GM21576 (cell line): ENCODE data around the gene NECTIN1.

Experiments
- ATAC-seq: cut with Tn5 transposase; IDR thresholded peaks from one replicate; pipeline ENCODE4 v1.9.1; 2021; ENCODE audit warnings: mild to moderate bottlenecking, moderate library complexity; ENCODE audit not compliant: unreplicated experiment

The NECTIN1 gene

DNA sequence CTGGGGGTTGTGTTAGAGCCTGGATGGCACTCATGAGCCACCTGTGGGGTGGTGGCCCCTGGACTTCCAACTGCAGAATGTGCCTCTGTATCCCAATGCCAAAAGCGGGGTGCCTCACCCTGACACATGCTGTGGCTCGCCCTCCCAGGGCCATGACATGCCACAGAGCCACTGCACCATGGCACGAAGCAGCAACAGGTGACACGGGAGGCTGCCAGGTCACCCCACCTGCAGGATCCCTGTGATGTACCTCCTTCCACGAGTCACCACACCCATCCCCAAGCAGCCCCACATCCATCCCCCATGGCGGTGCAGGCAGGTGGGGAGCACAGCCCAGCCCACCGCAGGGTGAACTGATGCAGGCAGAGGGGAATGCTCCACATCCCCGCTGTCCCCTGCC is 14.8 kb downstream of the NECTIN1 start:
- no peak for ATAC-seq

DNA sequence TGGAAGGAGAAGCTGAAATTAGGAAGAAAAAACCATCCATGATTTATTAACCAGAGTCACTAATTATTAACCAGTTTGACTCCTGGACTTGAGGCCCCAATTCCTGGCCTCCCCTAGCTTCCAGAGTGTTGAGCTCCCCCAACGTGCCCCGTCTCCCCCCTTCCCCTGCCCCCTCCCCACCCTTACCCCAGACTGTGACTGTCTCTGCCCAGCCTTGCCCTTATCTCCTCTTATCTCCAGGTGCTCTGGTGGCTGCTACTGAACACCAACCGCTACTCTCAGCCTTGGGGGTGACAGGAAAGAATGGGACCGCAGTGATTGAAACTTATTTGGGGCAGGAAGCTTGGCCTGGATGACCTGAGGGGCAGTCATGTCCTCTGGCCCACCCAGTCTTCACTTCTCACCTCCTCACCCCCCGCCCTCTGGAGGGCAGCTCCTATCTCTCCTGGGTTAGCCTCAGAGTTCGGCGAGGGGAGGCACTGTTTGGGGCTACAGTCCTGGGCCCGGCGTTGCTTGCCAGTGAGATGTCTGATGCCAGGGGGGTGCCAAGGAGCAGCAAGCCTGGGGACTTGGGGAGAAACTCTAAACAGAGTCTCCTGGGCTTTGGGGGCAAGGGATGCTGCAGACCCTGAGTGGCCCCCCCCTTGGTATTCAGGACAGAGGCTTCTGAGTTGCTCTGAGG is 15.5 kb downstream of the NECTIN1 start:
- ATAC-seq, result no peak

DNA sequence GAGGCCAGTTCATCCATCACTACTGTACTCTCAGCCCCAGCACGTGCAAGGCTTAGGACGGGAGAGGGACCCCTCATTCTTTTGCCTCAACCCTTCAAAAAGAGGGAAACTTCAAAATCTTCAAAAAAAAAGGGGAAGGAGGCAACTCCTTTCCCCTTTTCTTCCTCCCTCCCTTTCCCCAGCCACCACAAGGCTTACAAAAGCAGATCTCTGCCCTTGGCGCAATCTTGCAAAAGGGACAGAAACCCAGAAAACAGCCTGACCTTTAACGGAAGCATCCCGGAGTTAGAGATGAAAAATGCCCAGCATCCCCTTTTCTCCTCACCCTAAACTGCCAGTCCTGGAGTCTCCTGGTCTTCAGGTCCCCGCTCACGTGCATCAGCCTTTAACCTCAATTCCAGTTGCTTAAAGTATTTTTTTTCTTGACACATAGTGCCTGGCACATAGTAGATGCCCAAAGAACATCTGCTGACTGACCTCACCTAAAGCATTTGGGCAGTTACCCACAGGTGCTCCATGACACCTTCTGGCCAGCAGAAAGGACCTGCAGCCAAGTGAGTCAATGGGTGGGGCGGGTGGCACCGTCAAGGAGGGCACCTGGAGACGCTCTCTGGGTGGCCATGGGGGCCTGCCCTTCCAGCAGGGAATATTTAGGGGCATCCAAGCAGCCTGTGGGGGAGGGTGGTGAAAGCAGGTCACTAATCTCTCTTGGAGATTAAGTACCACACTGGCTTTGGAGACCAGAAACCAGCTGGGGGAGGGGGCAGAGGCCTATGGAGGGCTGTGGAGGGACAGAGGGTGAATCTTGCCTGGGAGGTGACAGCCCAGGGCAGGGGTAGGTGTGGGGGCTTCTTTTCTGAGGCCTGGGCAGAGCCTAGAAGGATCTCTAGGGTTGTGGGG is 16.3 kb downstream of the NECTIN1 start:
- ATAC-seq, result no peak

DNA sequence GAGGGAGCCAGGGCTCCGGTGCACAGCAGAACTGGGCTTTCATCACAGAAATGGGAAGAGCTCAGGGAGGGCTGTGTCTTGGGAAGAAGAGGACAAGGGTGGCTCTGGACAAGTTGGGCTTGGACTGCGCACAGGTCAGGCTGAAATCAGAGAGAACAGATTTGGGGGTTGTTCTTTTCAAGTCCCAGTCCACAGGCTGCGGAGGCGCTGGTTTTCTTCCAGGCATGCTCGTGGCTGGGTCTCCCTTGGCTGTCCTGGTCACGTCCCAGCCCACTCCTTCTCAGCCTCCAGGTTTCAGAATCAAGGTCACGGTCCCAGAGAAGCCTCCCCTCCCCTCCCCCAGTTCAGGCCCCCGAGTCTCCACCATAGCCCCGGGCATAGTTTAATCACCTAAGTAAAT is 17.0 kb downstream of the NECTIN1 start:
- ATAC-seq, result no peak

DNA sequence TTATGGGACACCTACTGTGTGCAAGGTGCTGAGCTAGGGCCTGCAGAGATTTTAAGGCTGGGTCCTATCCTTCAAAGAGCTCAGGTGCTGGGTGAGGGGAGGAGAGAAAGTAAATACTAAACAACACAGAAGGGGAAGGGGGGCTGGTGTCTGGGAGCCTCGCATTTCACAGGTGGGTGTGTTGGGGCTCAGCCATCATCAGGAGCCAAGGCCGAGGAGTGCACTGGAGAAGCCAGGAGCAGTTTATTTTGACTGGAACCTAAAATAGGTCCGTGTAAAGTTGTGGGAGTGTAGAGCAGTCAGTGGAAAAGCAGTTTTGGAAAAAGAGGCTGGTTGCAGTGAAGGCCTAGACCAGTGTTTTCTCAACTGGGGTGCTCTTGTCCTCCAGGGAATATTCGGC is 17.5 kb downstream of the NECTIN1 start:
- ATAC-seq, result no peak

DNA sequence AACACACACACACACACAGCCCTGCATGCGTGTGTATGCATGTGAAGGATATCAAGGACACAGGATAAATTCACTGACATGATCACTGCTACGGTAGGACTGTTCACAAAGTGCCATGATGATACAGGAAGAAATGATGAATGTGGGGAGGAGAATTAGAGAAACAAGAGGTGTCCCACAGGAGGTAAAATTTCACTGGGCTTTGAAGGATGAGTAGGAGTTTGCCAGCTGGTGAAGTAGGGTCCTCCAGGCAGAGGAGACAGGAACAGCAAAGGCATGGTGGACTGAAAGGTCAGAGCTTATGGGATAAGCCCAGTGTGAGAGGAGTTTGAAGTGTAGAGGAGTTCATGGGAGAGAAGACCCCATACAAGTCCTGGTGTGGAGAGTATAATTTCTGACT is 18.6 kb downstream of the NECTIN1 start:
- no peak for ATAC-seq

DNA sequence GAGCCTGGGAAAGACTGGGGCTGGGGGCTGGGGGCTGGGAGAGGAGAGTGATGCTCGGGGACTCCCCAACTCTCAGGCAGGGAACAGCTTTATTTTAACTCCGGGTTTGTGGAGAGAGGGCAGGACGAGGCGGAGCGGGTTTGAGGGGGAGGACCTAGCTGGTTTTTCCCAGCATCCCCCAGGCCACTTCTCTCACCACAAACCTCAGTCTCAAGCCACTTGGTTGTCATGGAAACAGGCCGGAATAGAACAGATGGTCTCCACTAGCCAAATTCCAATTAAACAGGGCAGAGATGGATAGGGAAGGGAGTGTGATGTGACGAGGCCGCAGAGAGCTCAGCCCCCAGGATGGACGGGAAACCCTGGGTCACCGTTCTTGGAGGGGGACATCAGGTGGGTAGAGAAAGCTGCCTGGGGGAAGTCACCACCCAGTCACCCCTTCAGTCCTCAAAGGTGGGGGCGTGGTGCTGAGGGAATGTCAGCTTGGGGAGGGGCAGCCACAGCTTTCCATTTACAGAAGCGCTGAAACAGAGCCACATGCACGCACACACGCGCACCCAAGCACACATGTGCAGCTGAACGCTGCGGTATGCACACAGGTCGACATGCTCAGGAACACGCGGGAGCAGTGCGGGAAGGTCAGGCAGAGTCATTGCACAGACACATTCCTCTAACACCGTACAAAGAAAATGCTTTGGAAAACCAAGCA is 19.2 kb downstream of the NECTIN1 start:
- ATAC-seq, result no peak

DNA sequence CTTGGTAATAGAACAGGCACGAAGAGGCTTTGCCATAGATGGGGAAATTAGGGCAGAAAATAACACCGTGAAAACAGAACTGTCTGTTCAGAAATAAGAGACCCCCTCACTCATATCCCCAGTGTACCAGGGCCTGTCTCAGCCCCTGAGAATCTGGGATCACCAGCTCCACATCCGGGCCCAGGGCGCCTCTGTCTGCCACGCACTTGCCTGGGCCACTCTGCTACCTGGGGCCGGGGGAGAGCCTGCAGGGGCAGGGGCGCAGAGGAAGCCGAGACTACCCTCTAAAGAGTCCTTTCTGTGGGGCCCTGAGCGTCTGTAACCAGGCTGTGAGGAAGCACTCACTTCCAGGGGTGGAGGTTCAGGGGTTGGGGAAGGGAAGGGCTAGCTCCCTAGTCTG is 19.8 kb downstream of the NECTIN1 start:
- no peak for ATAC-seq

DNA sequence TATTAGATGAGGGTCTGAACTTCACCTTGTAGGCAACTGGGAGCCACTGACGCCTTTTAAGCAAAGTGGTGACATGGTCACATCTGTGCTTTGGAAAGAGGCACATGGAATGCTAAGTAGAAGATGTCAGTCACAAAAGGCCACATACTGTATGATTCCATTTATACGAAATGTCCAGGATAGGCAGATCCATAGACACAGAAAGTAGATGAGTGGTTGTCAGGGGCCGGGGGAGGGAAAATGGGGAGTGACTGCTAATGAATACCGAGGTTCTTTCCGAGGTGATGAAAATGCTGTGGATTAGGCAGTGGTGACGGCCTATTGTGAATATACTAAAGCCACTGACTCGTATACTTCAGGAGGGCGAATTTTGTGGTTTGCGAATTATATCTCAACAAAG is 20.6 kb downstream of the NECTIN1 start:
- no peak for ATAC-seq

DNA sequence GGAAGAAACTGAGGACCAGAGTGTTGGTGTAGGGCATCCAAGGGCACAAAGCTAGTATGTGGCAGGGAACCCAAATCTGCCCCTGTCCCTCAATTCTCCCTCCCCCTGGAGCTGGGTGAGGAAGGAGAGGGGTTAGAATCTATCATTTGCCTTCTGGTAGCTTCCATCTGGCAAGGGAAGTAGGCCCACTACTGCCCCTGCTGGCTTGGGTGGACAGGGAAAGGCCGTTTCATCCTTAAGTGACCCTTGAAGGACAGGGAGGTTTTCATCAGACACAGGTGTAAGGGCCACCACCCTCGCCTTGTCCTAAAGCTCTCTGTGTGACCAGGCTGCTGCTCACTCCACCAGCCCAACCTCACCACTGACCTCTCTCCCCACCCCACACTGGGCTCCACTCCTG is 22.1 kb downstream of the NECTIN1 start:
- ATAC-seq, result no peak

DNA sequence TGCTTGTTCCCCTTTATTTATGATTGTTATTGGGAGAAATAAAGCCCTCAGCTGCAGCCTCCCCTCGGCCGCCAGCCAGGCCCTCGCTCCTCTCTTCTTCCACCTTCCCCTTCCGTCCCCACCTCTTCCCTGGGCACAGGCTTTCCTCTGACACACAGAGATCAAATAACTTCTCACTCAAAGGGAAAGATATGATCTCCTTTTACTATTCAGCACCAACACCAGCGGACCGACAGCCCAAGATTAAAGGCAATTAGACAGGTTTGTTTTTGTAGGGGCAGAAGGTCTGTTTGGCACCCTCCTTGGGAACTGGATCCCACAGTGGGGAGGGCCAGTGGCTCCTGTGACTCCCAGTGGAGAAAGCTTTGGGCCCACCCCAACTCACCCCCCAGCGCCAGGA is 23.0 kb downstream of the NECTIN1 start:
- no peak for ATAC-seq

DNA sequence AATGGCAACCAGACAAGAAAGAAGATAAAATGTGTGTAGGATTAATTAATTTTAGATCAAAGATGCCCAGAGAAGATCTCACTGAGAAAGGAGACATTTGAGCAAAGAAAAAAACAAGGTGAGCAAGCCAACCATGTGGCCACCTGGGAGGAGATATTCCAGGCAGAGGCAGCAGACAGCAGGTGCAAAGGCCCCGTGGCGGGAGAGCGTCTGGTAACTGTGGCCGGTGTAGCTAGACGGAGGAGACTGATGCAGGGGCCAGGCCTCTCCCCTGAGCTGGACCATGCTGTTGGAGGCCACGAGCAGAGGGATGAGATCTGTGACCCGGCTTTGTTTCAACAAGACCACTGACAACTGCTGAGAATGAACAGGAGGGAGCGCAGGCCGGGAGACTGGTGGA is 23.6 kb downstream of the NECTIN1 start:
- no peak for ATAC-seq

DNA sequence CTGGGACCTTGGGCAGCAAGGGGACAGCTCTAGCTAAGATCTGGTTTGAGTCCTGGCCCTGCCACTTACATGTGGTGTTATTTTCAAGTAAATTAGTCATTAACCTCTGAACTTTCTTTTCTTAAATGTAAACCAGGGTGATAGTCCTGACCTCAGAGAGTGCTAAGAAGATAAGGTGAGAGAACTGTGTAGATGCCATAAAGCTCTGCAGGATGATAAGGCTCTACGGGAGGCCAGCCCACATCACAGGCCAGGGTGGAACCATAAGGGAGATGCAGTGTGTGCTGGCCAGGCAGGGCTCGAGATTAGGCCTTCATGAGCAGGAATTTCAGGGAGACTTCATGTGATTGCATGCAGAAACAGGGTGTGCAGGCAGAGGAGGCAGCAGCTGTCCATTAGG is 24.2 kb downstream of the NECTIN1 start:
- ATAC-seq, result no peak

DNA sequence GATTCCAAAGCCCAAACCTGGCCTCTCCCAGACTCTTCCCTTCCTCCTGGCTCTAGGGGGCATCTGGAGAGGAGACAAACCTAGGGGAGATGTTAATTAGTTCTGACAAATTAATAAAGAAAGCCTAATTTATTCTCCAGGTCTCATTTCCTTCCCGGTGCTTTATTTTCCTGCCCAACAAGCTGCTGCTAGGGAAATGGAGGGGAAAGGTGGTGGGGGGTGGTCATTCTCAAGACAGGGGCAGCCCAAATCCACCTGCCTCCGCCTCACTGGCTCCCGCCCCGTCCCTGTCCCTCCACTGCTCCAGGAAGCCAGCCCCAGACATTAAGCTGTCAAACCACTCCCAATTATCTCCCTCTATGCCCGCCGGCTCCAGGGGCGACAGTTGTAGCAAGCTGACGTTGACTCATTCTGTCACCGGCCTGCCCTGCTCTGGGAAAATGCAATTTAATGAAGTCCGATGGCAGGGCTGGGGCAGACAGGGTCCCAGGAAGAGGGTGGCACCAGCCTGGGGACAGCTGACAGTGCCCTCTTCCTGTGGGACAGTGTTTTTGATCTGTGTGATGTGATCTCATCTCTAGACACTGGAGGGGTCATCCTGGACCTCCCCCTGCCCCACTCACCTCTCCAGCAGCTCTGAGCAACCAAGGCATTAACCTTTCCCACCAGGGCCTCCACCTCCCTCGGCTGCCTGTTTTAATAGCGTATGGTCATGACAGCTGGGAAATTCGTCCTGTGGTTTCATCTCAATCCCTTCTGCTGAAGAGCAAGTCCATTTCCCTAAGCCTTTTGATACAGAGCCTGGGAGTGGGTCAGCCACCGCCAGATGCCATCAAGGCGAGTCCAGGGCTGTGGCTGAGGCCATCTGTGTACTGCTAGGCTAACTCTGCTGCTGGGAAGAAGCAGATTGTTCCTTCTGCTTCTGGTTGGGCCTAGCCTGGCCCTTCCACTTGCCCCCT is 27.1 kb downstream of the NECTIN1 start:
- ATAC-seq, result no peak

DNA sequence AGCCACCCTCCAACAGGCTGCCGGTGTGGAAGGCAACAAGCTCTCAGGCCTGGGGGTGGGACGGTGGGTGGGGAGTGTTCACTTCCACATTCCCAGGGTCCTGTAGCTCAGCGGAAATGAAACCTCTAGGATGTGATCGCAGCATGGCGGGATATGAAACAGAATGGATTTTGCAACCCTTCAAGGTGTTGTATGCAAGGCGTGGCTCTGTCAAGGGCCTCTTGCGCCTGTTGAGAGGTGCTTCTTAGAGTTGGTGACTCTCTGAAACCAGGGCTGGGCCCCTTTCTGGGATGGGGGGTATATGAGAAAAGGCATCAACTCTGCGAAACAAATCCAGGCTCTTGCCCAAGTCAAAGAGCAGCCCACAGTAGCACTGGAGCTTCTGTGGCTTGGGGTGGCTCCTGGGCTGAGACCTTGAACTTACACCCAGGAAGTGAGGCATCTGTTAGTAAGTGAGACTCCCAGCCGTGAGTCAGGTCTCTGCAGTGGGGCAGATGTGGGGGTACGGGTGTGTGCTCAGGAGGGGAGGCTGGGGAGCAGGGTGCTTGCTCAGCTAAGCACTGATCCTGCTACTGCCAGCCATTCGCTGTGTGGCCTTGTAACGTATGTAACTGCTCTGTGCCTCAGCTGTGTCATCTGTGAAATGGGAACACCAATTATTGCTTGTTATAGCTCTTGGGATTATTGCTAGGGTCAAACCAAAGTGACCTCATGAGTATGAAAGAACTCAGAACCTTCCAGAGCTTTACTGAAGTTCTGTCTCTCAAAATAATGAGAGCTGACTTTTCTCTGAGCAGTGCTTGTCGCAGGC is 28.3 kb downstream of the NECTIN1 start:
- ATAC-seq, result no peak

DNA sequence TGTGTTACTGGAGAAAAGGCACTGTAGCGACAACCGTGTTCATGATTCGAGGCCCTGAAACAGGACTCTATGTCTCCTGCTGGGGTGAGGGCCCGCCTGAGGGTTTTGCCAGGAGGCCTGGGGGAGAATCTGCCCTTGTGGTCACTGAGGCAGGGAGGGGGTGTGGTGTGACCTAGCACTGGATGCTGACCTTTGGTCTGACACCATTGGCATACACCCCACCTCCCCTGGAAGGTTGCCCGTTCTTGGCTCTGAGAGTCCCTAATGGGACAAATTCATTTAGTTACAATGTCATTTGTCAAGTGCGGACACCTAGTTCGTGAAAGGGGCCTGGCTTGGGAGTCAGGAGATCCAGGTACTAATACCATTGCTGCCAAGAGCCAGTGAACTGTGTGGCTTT is 29.0 kb downstream of the NECTIN1 start:
- ATAC-seq, result no peak

DNA sequence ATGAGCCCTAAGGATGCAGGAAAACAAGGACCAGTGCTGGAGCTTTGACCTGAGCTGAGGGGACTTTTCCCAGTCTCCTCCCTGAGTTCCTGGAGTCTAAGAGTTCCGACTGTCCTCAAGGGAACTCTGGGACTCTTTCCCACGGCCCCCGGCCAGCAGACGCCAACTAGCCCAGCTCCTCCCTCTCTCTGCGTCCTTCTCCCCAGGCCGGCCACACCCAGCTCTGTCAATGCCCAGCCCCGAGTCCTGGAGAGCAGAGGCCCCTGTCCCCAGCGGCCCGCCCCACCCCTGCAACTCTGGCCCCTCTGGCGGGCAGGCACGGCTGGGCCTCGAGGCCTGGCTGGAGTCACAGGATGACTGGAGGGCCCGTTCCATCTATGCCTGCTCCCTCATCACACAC is 29.8 kb downstream of the NECTIN1 start:
- ATAC-seq, result no peak

DNA sequence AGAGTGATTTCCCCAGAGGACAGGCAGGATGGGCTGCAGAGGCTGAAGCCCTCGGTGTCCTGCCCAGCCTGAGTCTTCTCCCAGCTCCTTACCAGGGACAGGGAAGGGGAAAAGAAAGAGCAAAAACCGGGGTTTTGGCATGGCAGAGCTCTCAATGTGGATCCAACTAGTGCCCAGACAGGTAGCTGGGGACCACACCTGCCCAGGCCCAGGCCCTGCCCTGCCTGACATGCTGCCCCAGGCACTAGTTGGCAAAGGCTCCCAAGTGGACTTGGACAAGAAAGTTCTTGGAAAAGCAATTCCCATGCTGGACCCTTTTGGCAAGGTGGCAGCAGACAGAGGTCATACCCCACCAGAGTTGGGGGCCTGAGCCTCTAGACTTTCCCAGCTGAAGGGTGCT is 31.1 kb downstream of the NECTIN1 start:
- ATAC-seq, result no peak

DNA sequence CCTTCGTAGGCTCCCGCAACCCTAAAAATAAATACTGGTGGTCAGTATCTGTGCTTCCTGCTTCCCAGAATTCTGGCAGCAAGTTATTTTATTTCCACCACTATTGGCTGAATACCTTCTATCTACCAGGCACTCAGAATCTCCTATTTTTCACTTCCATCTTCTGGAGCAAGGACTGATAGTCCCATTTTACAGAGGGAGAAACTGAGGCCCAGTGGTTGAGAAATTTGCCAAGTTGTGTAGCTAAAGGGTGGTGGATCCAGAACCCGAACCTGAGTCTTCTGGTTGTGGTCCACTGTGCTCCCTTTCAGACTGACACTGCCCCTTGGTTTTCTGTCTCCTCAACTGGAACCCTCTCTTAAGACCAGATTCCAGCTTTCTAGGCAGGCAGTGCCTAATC is 31.6 kb downstream of the NECTIN1 start:
- ATAC-seq, result no peak
